ENCODE data around the gene VPS26C.

- TF ChIP-seq CTCF (IDR thresholded peaks at IDR 0.05; ENCODE audit: low read length) (no peak), EZH2 (IDR thresholded peaks at IDR 0.05; ENCODE audit: borderline replicate concordance, low read length) (no peak)
These were observed 2.3 kb upstream of the VPS26C start for GRCh38 chr21:37269481-37269880.
